SK-N-SH treated with all-trans-retinoic acid at 6 μM for 48 hours (cell line): ENCODE data around the gene INHBA.

Experiments used
- ATAC-seq: fragments of 200-7000 bp; cut with Tn5 transposase; 3 replicates; pipeline ENCODE4 v1.9.1; 2020; ENCODE audit warnings: mild to moderate bottlenecking, moderate library complexity
- ARNTL ChIP-seq: fragments of 450-650 bp; formaldehyde crosslinking; IDR thresholded peaks from 2 replicates; pipeline ENCODE4 v1.5.0; 2020; ENCODE audit warnings: low read depth, mild to moderate bottlenecking, moderate library complexity, borderline replicate concordance
- BACH2 ChIP-seq: fragments of 250-450 bp; sonication (Bioruptor Pico); IDR thresholded peaks from 2 replicates; pipeline ENCODE4 v1.9.0; 2021; ENCODE audit warnings: mild to moderate bottlenecking, borderline replicate concordance
- CSDC2 ChIP-seq: fragments of 250-450 bp; sonication (Bioruptor Pico); IDR thresholded peaks from 2 replicates; pipeline ENCODE4 v1.5.0; 2020; ENCODE audit warnings: mild to moderate bottlenecking, moderate library complexity
- ESRRG ChIP-seq: fragments of 250-450 bp; sonication (Bioruptor Pico); IDR thresholded peaks from 2 replicates; pipeline ENCODE4 v1.6.1; 2021; ENCODE audit warnings: mild to moderate bottlenecking
- GLIS3 ChIP-seq: fragments of 250-450 bp; sonication (Bioruptor Pico); IDR thresholded peaks from 2 replicates; pipeline ENCODE4 v1.5.0; 2020; ENCODE audit warnings: mild to moderate bottlenecking, moderate library complexity
- ISL1 ChIP-seq: fragments of 250-450 bp; sonication (Bioruptor Pico); IDR thresholded peaks from 2 replicates; pipeline ENCODE4 v2.1.2; 2022; ENCODE audit warnings: mild to moderate bottlenecking, moderate library complexity
- OSR1 ChIP-seq: fragments of 250-450 bp; sonication (Bioruptor Pico); IDR thresholded peaks from 2 replicates; pipeline ENCODE4 v1.8.0; 2022; ENCODE audit warnings: moderate library complexity, mild to moderate bottlenecking, inconsistent platforms
- PPARA ChIP-seq: fragments of 250-450 bp; sonication (Bioruptor Pico); IDR thresholded peaks from 2 replicates; pipeline ENCODE4 v1.5.0; 2020; ENCODE audit warnings: mild to moderate bottlenecking, borderline replicate concordance
- RARB ChIP-seq: fragments of 250-450 bp; sonication (Bioruptor Pico); IDR thresholded peaks from 2 replicates; pipeline ENCODE4 v1.8.0; 2021; ENCODE audit warnings: mild to moderate bottlenecking, moderate library complexity
- SNAI2 ChIP-seq: fragments of 250-450 bp; sonication (Bioruptor Pico); IDR thresholded peaks from 2 replicates; pipeline ENCODE4 v1.5.0; 2020; ENCODE audit warnings: mild to moderate bottlenecking, moderate library complexity
- TCF4 ChIP-seq: fragments of 250-450 bp; sonication (Bioruptor Pico); IDR thresholded peaks from 2 replicates; pipeline ENCODE4 v1.8.0; 2021; ENCODE audit warnings: mild to moderate bottlenecking, moderate library complexity, borderline replicate concordance
- TOX ChIP-seq: fragments of 250-450 bp; sonication (Bioruptor Pico); IDR thresholded peaks from 2 replicates; pipeline ENCODE4 v1.8.0; 2021; ENCODE audit warnings: mild to moderate bottlenecking, moderate library complexity, borderline replicate concordance
- ZC3H10 ChIP-seq: fragments of 250-450 bp; sonication (Bioruptor Pico); IDR thresholded peaks from 2 replicates; pipeline ENCODE4 v1.5.1; 2021; ENCODE audit warnings: mild to moderate bottlenecking, moderate library complexity
- ZFP3 ChIP-seq: fragments of 250-450 bp; sonication (Bioruptor Pico); IDR thresholded peaks from 2 replicates; pipeline ENCODE4 v1.5.0; 2020; ENCODE audit warnings: mild to moderate bottlenecking, moderate library complexity
- ZNF565 ChIP-seq: fragments of 450-650 bp; formaldehyde crosslinking; conservative IDR thresholded peaks from 2 replicates; pipeline ENCODE4 v1.5.0; 2020; ENCODE audit warnings: low read depth, mild to moderate bottlenecking, moderate library complexity
- ZNF70 ChIP-seq: fragments of 450-650 bp; formaldehyde crosslinking; IDR thresholded peaks from 2 replicates; pipeline ENCODE4 v1.5.0; 2020; ENCODE audit warnings: mild to moderate bottlenecking, moderate library complexity
- ZNF8 ChIP-seq: fragments of 450-650 bp; formaldehyde crosslinking; IDR thresholded peaks from 2 replicates; pipeline ENCODE4 v1.5.0; 2020; ENCODE audit warnings: mild to moderate bottlenecking, moderate library complexity
- TF ChIP-seq, protein P1 (sequence below): fragments of 250-450 bp; sonication (Bioruptor Pico); IDR thresholded peaks from 2 replicates; pipeline ENCODE4 v1.8.0; 2021; ENCODE audit warnings: low read depth, mild to moderate bottlenecking, moderate library complexity, borderline replicate concordance
- TF ChIP-seq, protein P2 (sequence below): fragments of 250-450 bp; sonication (Bioruptor Pico); IDR thresholded peaks from 2 replicates; pipeline ENCODE4 v1.5.1; 2021; ENCODE audit warnings: mild to moderate bottlenecking, moderate library complexity
- TF ChIP-seq, protein P3 (sequence below): fragments of 250-450 bp; sonication (Bioruptor Pico); IDR thresholded peaks from 2 replicates; pipeline ENCODE4 v1.8.0; 2020; ENCODE audit warnings: mild to moderate bottlenecking, moderate library complexity, borderline replicate concordance
- TF ChIP-seq, protein P4 (sequence below): fragments of 250-450 bp; sonication (Bioruptor Pico); IDR thresholded peaks from 2 replicates; pipeline ENCODE4 v1.5.0; 2020; ENCODE audit warnings: mild to moderate bottlenecking, moderate library complexity
- TF ChIP-seq, protein P5 (sequence below): fragments of 250-450 bp; sonication (Bioruptor Pico); IDR thresholded peaks from 2 replicates; pipeline ENCODE4 v1.5.1; 2020; ENCODE audit warnings: low read depth, mild to moderate bottlenecking, moderate library complexity

The INHBA gene

DNA sequence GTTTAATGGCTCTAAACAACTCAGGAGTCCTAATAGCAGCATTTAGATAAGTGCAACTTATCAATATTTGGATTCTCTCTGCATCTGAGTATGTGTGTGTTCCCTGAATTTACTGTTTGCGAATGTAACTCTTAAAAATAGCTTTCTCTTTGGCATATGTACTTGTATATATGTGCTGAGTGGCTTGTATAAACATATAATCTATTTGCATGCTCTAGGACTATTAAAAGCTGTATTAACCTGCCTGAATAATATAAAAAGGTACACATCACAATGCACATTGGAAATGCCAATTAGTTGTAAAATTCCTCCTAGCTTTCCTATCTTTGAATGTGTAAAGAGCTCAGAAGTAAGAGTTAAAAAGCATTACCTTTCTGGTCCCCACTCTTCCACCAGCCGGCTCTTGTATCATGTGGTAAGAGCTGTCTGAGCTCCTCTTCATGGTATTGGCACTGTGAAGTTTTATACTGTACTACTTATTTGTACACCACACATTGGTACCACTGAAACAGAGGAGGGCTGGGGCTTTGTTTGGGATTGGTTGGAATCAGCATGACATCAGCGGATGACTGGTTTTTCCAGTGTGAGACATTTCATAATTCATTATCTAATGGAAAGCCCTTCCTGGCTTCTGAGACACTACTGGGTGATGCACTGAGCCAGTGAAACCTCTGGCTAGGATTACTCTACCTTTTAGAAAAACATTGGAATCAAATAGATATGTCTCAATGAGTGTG is at the start of gene INHBA:
Gene INHBA, minus strand, starts transcription at position 456 of the 737 bp plus-strand sequence. CDS start 2,716 bp downstream, outside the sequence.
- TF ChIP-seq, protein P1, sequence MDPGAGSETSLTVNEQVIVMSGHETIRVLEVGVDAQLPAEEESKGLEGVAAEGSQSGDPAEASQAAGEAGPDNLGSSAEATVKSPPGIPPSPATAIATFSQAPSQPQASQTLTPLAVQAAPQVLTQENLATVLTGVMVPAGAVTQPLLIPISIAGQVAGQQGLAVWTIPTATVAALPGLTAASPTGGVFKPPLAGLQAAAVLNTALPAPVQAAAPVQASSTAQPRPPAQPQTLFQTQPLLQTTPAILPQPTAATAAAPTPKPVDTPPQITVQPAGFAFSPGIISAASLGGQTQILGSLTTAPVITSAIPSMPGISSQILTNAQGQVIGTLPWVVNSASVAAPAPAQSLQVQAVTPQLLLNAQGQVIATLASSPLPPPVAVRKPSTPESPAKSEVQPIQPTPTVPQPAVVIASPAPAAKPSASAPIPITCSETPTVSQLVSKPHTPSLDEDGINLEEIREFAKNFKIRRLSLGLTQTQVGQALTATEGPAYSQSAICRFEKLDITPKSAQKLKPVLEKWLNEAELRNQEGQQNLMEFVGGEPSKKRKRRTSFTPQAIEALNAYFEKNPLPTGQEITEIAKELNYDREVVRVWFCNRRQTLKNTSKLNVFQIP (CRISPR knock-in tag): no peak
- no peak for TF ChIP-seq ZC3H10 (CRISPR knock-in tag)
- no peak for TF ChIP-seq GLIS3
- TF ChIP-seq, protein P2, sequence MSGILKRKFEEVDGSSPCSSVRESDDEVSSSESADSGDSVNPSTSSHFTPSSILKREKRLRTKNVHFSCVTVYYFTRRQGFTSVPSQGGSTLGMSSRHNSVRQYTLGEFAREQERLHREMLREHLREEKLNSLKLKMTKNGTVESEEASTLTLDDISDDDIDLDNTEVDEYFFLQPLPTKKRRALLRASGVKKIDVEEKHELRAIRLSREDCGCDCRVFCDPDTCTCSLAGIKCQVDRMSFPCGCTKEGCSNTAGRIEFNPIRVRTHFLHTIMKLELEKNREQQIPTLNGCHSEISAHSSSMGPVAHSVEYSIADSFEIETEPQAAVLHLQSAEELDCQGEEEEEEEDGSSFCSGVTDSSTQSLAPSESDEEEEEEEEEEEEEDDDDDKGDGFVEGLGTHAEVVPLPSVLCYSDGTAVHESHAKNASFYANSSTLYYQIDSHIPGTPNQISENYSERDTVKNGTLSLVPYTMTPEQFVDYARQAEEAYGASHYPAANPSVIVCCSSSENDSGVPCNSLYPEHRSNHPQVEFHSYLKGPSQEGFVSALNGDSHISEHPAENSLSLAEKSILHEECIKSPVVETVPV (CRISPR knock-in tag): no peak
- no peak for TF ChIP-seq OSR1 (CRISPR knock-in tag)
- TF ChIP-seq RARB: no peak
- TF ChIP-seq PPARA (CRISPR knock-in tag): no peak
- TF ChIP-seq TCF4: no peak
- TF ChIP-seq ESRRG (CRISPR knock-in tag): no peak
- no peak for TF ChIP-seq ZNF8 (CRISPR knock-in tag)
- TF ChIP-seq, protein P3, sequence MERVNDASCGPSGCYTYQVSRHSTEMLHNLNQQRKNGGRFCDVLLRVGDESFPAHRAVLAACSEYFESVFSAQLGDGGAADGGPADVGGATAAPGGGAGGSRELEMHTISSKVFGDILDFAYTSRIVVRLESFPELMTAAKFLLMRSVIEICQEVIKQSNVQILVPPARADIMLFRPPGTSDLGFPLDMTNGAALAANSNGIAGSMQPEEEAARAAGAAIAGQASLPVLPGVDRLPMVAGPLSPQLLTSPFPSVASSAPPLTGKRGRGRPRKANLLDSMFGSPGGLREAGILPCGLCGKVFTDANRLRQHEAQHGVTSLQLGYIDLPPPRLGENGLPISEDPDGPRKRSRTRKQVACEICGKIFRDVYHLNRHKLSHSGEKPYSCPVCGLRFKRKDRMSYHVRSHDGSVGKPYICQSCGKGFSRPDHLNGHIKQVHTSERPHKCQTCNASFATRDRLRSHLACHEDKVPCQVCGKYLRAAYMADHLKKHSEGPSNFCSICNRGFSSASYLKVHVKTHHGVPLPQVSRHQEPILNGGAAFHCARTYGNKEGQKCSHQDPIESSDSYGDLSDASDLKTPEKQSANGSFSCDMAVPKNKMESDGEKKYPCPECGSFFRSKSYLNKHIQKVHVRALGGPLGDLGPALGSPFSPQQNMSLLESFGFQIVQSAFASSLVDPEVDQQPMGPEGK (CRISPR knock-in tag): no peak
- TF ChIP-seq ISL1 (CRISPR knock-in tag): no peak; the same call in 1 of the 2 replicates
- no peak for TF ChIP-seq ZNF70 (CRISPR knock-in tag)
- TF ChIP-seq, protein P4, sequence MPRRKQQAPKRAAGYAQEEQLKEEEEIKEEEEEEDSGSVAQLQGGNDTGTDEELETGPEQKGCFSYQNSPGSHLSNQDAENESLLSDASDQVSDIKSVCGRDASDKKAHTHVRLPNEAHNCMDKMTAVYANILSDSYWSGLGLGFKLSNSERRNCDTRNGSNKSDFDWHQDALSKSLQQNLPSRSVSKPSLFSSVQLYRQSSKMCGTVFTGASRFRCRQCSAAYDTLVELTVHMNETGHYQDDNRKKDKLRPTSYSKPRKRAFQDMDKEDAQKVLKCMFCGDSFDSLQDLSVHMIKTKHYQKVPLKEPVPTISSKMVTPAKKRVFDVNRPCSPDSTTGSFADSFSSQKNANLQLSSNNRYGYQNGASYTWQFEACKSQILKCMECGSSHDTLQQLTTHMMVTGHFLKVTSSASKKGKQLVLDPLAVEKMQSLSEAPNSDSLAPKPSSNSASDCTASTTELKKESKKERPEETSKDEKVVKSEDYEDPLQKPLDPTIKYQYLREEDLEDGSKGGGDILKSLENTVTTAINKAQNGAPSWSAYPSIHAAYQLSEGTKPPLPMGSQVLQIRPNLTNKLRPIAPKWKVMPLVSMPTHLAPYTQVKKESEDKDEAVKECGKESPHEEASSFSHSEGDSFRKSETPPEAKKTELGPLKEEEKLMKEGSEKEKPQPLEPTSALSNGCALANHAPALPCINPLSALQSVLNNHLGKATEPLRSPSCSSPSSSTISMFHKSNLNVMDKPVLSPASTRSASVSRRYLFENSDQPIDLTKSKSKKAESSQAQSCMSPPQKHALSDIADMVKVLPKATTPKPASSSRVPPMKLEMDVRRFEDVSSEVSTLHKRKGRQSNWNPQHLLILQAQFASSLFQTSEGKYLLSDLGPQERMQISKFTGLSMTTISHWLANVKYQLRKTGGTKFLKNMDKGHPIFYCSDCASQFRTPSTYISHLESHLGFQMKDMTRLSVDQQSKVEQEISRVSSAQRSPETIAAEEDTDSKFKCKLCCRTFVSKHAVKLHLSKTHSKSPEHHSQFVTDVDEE (CRISPR knock-in tag): no peak
- no peak for TF ChIP-seq BACH2 (CRISPR knock-in tag)
- no peak for TF ChIP-seq ARNTL
- TF ChIP-seq, all 23 proteins: peak for 0
- ATAC-seq: peak; percentile 37

DNA sequence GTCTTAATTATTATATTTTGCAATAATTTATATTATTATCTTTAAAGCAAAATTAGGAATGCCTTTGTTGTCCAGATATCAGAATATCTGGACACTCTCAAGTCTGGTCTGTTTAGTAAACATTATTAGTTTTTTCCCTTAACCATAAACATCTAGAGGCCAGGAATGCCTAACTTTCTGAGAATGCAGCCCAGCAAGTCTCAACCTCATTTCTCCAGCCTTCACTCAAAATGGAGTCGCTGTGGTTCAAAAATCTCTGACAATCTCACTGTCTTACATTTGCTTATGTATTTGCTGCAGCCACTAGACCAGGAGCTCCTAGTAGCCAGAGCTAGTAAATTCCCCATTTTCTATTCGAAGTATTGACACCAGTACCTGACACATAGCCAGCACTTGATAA is 49.7 kb upstream of the INHBA start:
- TF ChIP-seq ESRRG (CRISPR knock-in tag) (no peak), GLIS3 (no peak), SNAI2 (CRISPR knock-in tag) (no peak), ZFP3 (CRISPR knock-in tag) (no peak), ISL1 (CRISPR knock-in tag) (no peak), RARB (no peak), ZNF8 (CRISPR knock-in tag) (no peak), ZNF70 (CRISPR knock-in tag) (no peak), ZC3H10 (CRISPR knock-in tag) (no peak), OSR1 (CRISPR knock-in tag) (no peak), CSDC2 (no peak), BACH2 (CRISPR knock-in tag) (no peak), ARNTL (no peak), TOX (CRISPR knock-in tag) (no peak), ZNF565 (no peak)
- TF ChIP-seq, protein P1 (CRISPR knock-in tag): no peak
- TF ChIP-seq, protein P4 (CRISPR knock-in tag): no peak
- TF ChIP-seq, protein P3 (CRISPR knock-in tag): no peak
- TF ChIP-seq, protein P5, sequence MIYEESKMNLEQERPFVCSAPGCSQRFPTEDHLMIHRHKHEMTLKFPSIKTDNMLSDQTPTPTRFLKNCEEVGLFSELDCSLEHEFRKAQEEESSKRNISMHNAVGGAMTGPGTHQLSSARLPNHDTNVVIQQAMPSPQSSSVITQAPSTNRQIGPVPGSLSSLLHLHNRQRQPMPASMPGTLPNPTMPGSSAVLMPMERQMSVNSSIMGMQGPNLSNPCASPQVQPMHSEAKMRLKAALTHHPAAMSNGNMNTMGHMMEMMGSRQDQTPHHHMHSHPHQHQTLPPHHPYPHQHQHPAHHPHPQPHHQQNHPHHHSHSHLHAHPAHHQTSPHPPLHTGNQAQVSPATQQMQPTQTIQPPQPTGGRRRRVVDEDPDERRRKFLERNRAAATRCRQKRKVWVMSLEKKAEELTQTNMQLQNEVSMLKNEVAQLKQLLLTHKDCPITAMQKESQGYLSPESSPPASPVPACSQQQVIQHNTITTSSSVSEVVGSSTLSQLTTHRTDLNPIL (CRISPR knock-in tag): no peak
- ATAC-seq: no peak
